Measurements from ENCODE around the gene SLC25A11. TPM values are rescaled to one million over a fixed set of nuclear protein-coding genes. Genes with fewer than 3 reads are reported as not detected.

The SLC25A11 gene, protein sequence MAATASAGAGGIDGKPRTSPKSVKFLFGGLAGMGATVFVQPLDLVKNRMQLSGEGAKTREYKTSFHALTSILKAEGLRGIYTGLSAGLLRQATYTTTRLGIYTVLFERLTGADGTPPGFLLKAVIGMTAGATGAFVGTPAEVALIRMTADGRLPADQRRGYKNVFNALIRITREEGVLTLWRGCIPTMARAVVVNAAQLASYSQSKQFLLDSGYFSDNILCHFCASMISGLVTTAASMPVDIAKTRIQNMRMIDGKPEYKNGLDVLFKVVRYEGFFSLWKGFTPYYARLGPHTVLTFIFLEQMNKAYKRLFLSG
- total RNA-seq, result 45.8 and 61.3 TPM in 2 replicates

DNA sequence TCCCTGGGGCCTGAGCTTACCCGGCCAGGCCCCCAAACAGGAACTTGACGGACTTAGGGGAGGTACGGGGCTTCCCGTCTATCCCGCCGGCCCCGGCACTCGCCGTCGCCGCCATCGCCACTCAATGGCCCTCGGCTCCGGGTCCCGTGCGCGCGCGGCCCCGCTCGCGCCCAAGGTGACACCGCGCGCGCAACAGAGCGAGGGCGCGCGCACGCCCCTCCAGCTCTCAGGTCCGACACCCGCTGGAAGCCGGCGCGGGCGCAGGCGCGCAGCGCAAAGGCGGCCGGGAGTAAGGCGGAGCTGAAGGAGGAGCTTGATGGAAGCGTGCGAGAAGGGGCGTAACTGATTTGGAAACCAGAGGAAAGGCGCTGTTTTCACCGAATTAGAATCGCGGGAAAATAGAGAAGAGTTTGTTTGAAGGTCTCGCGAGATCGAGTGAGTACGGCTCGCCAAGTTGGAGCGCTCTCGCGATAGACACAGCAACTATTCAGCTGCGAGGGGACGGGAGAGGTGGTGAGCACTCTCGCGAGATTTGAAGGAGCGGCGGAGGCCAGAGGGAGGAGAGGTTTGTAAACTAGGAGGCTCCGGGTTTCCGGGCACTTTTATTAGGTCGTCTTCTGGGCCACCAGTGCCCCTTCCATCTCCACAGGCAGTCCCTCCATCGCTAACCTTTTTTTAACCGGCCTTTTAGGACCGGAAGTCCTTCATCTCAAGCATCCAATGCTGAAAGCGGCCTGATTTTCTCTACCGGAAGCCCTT, at the start of gene SLC25A11, which contains the start of gene RNF167:
Gene SLC25A11 (minus strand): TSS at position 251 of the 759 bp plus-strand sequence. CDS start 136 bp downstream, at position 115.
Gene RNF167 (plus strand): TSS at position 473 of the 759 bp plus-strand sequence. CDS start 642 bp downstream, outside the sequence.

DNA sequence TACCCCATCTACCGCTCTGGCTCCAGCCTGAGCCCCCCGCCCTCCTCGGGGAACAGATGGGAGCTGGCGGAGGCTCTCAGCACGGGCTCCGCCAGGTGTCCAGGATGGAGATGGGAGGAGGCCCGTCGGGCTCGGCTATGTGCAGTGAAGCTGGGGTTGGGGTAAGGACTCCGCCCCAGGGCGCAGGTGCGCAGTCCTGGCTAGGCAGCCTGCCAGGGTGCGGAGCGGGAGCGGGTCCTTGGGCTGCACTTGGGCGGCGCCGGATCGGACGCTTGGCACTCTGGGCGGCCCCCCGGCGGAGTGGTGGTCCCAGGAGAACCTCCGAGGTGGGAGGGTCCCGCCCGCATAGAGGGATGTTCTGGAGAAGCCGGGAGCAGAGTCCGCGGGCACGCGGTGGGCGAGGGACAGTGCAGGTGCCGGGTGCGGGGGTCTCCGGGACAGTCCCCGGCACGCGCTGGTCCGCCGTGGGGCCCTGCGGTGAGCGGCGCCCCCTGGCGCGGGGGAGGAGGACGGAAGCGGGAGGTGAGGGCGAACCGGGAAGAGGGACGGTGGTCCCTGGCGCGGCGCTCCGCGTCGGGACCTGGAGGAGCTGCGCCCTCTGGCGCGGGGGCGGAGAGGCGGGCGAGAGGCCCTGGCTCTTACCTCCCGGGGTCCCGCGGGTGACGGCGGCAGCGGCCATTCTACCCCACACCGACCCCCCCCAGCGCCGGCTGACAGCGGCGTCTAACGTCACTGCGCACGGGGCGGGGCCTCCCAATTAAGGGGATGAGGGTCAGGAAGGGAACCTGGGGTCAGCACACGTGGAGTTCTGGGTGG, 47.3 kb upstream of the SLC25A11 start, which contains the start of gene CAMTA2:
Gene CAMTA2 (minus strand): TSS at position 725 of the 816 bp plus-strand sequence. CDS start 1,453 bp downstream, outside the sequence.

DNA sequence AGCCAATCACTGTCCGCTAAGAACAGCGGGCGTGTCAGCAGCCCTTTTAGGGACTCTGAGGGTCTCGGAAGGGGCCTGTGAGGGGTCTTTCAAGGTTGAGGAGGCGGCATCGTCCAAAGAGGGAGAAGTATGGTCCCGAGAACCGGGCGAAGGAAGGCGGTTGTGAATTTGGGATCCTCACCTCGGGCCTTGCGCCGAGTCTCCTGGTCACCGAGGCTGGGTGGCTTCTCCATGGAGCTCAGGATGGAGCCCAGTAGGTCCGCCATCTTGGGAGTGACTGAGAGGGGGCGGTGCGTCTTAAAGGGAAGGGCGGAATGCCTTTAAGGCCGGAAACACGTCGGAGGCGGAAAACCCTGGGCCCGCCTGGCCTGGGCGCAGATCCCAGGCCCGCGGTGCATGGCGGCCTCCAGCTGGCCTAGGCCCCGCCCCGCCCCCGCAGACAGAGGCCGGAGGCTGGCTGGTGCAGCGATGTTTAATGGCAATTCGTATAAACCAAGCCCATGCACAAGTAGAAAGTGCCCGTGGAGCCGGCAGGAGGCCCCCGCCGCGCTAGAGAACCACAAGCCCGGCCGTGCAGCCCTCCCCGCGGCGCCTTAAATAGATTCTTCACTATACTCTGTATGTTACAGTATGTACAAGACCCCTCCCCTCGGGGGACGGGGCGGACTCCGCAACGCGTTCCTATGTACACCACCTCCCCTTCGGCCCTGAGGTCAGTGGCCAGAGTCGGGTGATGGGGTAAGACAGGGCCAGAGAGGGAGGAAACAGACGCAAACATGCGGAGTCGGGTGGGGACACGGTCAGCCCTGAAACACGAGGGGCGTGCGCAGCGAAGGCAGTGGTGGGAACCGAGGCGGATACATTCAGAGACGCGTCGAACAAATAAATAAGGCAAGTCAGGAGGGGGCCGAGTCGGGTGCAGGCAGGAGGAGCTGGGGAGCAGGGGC, 28.0 kb upstream of the SLC25A11 start, which contains the start of gene SPAG7:
Gene SPAG7 (minus strand): TSS at position 279 of the 947 bp plus-strand sequence. CDS start 13 bp downstream, at position 266.

DNA sequence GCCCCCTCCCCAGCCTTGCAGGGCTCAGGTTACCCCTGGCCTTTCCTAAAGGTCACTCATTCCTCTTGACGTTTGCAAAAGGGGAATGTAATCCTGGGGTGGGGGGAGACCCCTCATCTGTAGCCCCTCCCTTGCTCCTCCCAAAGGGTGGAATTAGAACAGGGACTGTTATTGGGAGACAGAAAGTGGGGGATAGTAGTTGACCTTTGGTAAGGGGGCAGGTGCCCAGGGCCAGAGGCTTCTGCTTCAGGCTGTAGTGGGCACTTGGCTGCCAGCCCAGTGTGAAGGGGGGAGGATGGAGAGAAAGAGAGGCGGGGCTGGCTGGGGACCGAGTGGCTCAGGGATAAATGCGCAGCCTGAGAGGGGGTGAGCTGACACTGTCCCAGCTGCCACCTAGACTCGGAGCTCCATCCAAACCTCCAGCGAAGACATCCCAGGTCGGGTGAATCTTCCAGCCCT, 10.9 kb upstream of the SLC25A11 start, which contains the start of gene ENO3:
Gene ENO3 (plus strand): TSS at position 374 of the 459 bp plus-strand sequence. CDS start 711 bp downstream, outside the sequence.

DNA sequence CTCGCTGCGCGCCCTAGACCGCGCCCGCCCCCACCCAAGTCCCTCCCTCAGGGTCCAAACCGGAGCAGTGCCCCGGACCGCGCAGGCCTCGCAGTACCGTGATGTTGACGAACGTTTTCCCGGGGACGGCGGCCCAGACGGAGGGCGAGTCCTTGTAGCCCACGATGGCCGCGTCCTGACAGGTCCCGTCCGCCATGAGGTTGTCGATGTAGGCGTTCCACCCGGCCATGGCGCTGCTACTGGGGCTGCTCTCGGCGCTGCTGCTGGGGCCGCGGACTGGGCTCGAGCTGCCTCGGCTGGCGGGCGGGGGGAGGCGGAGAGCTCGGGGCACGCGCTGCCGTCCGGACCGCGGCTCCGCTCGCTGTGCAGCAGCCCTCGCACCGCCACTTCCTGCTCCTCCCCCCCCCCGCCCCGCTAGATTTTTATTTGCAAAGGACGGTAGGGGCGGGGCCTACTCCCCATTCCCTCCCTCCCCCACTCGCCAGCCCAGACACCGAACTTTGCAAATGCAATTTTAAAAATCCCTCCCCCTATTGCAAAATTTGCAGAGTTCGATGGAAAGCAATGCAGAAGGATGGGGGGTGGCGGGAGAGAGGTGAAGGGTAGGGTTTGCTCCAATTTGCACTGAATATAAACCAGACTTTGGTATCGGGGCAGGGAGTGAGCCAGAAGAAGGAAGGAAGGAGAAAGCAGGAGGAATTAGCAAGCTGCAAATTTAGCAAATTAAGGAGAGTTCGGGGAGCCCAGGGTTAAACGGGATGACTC, 8.5 kb upstream of the SLC25A11 start, which contains the start of gene PFN1:
Gene PFN1 (minus strand): TSS at position 365 of the 765 bp plus-strand sequence. CDS start 136 bp downstream, at position 229.

DNA sequence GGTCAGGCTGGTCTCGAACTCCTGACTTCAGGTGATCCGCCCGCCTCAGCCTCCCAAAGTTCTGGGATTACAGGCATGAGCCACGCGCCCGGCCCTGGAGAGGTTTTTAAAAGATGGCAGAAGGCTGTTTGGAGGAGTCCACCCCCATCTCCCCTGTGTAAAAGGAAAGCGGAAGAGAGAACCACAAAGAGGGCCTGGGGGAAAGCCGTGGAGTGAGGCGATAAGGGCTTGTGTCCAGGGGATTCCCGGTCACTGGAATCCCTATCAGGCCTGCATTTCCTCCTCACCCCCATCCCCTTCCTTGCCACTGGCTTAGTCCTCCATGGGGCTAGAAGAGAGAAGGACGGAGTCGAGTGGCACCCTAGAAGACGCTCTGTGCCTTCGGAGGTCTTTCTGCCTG, 7.9 kb downstream of the SLC25A11 start, which contains the start of gene GP1BA:
Gene GP1BA (plus strand): TSS at position 315 of the 400 bp plus-strand sequence. CDS start 328 bp downstream, outside the sequence.

DNA sequence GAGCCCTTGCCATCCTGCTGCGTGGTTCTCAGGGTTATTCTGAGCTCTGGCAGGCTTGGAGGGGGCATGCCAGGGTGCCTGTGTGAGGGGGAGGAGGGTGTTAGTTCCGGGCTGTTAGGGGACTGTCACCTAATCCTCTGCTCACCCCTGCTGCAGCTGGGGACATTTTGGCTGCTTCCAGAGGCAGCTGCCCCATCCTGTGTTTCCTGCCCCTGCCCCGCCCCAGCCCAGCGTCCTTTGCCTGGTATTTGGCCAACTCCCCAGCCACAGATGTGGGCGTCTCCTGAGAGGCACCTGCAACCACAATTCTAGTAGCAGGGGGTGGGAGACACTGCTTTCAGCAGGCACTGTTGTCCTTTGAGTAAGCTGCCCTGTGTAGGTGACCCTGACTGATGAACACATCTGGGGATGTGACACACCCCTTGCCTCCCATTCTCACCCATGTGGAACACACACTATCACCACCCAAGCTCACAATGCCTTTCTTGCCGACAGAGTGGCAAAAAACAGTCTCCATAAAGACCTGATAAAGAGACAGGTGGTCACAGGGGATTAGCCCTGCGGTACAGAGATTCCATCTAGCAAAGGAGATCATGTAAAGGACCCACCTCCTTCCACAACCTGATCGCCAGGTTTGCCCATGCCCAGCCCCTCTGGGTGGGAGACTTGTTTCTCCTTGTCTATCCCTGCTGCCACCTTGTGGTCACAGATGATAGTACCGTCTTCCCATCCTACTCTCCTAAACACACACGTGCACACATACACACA, 36.6 kb downstream of the SLC25A11 start, which contains the start of gene CHRNE:
Gene CHRNE (minus strand): TSS at position 48 of the 768 bp plus-strand sequence. CDS start 35 bp downstream, at position 13.

DNA sequence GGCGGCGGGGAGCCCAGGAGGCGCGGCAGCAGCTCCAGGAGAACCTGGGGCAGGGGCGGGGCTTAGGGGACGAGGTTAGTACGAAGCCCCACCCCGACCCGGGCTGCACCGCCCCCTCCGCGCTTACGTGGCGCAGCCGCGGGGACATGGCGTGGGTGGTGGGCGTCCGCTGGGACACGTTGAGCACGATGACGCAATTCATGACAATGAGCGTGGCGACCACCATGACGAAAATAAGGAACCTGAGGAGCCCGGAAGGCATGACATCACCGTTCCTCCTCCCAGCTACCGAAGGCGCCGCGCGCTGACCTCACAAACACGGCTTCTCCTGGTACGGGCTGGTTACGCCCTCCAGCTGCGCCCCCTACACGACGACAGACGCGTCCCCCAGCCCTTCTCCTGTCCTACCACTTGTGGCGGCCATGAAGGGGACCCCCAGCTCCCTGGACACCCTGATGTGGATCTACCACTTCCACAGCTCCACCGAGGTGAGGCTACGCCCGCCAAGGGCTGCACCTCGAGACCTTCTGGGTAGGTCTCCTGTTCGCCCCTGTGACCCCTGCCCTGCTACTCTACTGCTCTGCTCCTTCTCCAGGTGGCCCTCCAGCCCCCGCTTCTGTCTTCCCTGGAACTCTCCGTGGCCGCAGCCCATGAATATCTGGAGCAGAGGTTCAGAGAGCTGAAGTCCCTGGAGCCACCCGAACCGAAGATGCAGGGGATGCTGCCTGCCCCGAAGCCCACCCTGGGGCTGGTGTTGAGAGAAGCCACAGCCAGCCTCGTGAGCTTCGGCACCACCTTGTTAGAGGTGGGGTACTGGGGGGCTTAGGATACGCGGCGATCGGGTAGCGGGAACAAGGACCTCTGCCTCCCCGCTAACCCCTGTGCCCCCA, 40.3 kb downstream of the SLC25A11 start, which contains the start of gene C17orf107:
Gene C17orf107 (plus strand): TSS at position 196 of the 890 bp plus-strand sequence. CDS start 227 bp downstream, at position 423.

Other genes with a start within 250 kb of the SLC25A11 start
- 8.4 and 37.8 TPM in 2 replicates for gene PELP1, start 235.9 kb downstream of the SLC25A11 start, total RNA-seq
- 3.9 and 6.3 TPM in 2 replicates for gene ARRB2, start 229.4 kb downstream of the SLC25A11 start, total RNA-seq
- gene MED11, start 208.6 kb downstream of the SLC25A11 start, total RNA-seq, result 9.2 and 9.8 TPM in 2 replicates
- gene ZMYND15, start 200.2 kb downstream of the SLC25A11 start, total RNA-seq, result 0.19 TPM in 1 of 2 replicates, not detected in the other
- 1.3 and 2.6 TPM in 2 replicates for gene CXCL16, start 200.1 kb downstream of the SLC25A11 start, total RNA-seq
- not detected in 2 replicates for gene TM4SF5, start 168.2 kb downstream of the SLC25A11 start, total RNA-seq
- 0.13 TPM in 1 of 2 replicates, not detected in the other for gene VMO1, start 153.7 kb downstream of the SLC25A11 start, total RNA-seq
- gene GLTPD2, start 151.1 kb downstream of the SLC25A11 start, total RNA-seq, result not detected in 2 replicates
- gene PSMB6, start 143.9 kb downstream of the SLC25A11 start, total RNA-seq, result 139 and 176 TPM in 2 replicates
- 26.4 and 39.3 TPM in 2 replicates for gene PLD2, start 132.9 kb downstream of the SLC25A11 start, total RNA-seq
- gene MINK1, start 106.7 kb downstream of the SLC25A11 start, total RNA-seq, result 30.0 and 78.7 TPM in 2 replicates
- gene C17orf107, start 40.5 kb downstream of the SLC25A11 start, total RNA-seq, result 0.49 and 1.1 TPM in 2 replicates
- 0.31 and 0.32 TPM in 2 replicates for gene CHRNE, start 36.9 kb downstream of the SLC25A11 start, total RNA-seq
- 0.13 TPM in 1 of 2 replicates, not detected in the other for gene GP1BA, start 7.8 kb downstream of the SLC25A11 start, total RNA-seq
- 13.4 and 18.6 TPM in 2 replicates for gene RNF167, start 222 bp upstream of the SLC25A11 start, total RNA-seq
- gene PFN1, start 8.5 kb upstream of the SLC25A11 start, total RNA-seq, result 789 and 1,108 TPM in 2 replicates
- gene ENO3, start 11.1 kb upstream of the SLC25A11 start, total RNA-seq, result 1.6 and 4.7 TPM in 2 replicates
- gene SPAG7, start 27.8 kb upstream of the SLC25A11 start, total RNA-seq, result 44.0 and 53.9 TPM in 2 replicates
- 6.5 and 14.0 TPM in 2 replicates for gene CAMTA2, start 47.6 kb upstream of the SLC25A11 start, total RNA-seq
- 0.25 and 0.32 TPM in 2 replicates for gene INCA1, start 57.5 kb upstream of the SLC25A11 start, total RNA-seq
- 91.3 and 158 TPM in 2 replicates for gene KIF1C, start 57.9 kb upstream of the SLC25A11 start, total RNA-seq
- gene SLC52A1, start 95.4 kb upstream of the SLC25A11 start, total RNA-seq, result under 0.01 and 0.19 TPM in 2 replicates
- gene ZFP3, start 138.4 kb upstream of the SLC25A11 start, total RNA-seq, result 0.97 and 1.7 TPM in 2 replicates
- gene ZNF232, start 171.8 kb upstream of the SLC25A11 start, total RNA-seq, result 4.0 and 5.5 TPM in 2 replicates
- gene USP6, start 176.0 kb upstream of the SLC25A11 start, total RNA-seq, result not detected in 2 replicates

Data from bladder microvascular endothelial cell (primary cell).